Measurements from ENCODE around the gene ZDHHC4. TPM values are rescaled to one million over a fixed set of nuclear protein-coding genes. Genes with fewer than 3 reads are reported as not detected.

Gene ZDHHC4
- total RNA-seq, 2 experiments from 2014 or later, result 29.9 to 35.3 TPM

DNA sequence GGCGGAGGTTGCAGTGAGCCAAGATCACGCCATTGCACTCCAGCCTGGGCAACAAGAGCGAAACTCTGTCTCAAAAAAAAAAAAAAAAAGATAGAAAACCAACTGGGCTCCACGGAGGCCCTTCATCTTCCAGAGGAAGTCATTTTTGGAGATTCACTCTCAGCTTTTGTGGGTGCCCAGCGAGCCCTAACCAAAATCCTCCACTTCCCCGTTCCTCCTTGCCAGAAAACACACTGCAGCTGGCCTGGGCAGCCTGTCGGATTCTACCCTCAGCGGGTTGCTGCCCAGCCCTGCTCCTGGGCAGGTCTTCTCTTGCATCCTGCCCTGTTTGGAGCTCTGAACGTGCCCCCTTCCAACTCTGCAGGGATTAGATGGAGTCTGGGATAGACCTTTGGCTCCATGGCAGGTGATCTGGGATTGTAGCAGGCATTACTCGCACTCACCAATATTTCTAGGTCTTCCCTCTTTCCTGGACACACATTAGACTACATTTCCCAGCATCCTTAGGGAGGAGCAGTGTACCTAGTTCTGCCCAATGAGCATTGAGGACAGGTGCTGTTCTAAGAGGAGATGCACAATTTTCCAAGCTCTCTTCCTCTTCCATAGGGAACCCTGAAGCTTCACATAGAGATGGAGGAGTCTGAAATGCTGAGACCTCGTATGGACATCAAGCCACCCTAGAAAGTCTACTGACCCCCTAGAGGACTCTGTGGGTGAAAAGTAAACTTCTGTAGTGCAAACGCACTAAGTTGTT is 30.6 kb upstream of the ZDHHC4 start:
- no peaks in the 10 kb centered on the region for H3K9me3 Mint-ChIP-seq
- no peaks in the 10 kb centered on the region for H3K36me3 Mint-ChIP-seq (ENCODE audit: low read depth)
- H3K27ac Mint-ChIP-seq, result no peak overlapping the region
- H3K4me1 Mint-ChIP-seq, result peaks cover 8% of the 10 kb centered on the region
- H3K4me3 Mint-ChIP-seq, result no peak overlapping the region
- CTCF ChIA-PET, result no interaction called here
- DNase-seq, result no peak
- H3K27me3 Mint-ChIP-seq, result no peaks in the 10 kb centered on the region
- POLR2A ChIA-PET, result no interaction called here

DNA sequence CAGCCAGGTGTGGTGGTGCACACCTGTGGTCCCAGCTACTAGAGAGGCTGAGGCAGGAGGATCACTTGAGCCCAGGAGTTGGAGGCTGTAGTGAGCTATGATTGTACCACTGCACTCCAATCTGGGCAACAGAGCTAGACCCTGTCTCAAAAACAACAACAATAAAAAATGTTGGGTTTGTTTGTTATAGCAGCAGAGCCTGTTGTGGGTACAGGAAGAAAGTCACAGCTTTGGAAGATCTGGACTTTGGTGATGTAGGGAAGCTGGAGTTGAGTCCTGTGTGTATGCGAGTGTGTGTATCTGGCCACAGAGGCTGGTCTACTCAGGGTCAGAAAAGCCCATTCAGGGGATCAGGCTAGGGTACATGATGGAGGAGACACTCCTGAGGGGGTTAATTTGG is 29.9 kb upstream of the ZDHHC4 start:
- H3K27ac Mint-ChIP-seq, result no peak overlapping the region
- H3K36me3 Mint-ChIP-seq (ENCODE audit: low read depth), result no peaks in the 10 kb centered on the region
- H3K4me1 Mint-ChIP-seq, result peaks cover 8% of the 10 kb centered on the region
- no peaks in the 10 kb centered on the region for H3K27me3 Mint-ChIP-seq
- CTCF ChIA-PET, result no interaction called here
- H3K4me3 Mint-ChIP-seq, result no peak overlapping the region
- POLR2A ChIA-PET, result no interaction called here
- H3K9me3 Mint-ChIP-seq, result no peaks in the 10 kb centered on the region
- no peak for DNase-seq

DNA sequence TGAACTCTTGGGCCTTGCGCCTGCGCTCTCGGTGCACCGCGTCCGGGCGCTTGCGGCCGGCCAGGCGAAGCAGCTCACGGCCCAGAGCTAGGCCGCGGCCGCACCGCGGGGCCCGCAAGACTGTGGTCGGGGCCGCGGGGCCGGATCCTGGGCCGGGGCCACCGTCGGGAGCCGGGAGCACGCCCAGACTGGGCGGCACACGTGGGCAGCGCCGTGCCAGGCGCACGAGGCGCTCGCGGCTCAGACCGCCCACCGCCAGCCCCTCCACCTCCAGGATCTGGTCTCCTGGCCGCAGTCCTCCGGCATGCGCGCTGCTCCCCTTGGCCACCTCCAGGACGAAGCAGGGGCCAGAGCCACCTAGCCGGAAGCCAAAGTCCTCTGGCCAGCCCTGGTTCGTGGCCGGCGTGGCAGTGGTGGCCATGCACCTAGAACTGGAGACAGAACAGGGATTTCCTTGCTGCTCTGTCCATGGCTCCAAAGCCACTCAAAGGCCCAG is 26.2 kb upstream of the ZDHHC4 start, which contains the start of gene GRID2IP:
Gene GRID2IP, minus strand, starts transcription at position 446 of the 496 bp plus-strand sequence. Its CDS starts 25 bp downstream, at position 421.
- peaks cover 2% of the 10 kb centered on the region for H3K36me3 Mint-ChIP-seq (ENCODE audit: low read depth)
- ChIA-PET CTCF (interaction anchor here (0.6 kb wide), 1 partner anchor 972 kb away, joined by 3 read pairs; no protein-coding TSS in a partner anchor), POLR2A (no interaction called here)
- H3K27ac Mint-ChIP-seq, result no peak within 1 kb of the TSS
- H3K4me3 Mint-ChIP-seq, result no peak within 1 kb of the TSS
- H3K9me3 Mint-ChIP-seq, result no peaks in the 10 kb centered on the region
- H3K27me3 Mint-ChIP-seq, result no peaks in the 10 kb centered on the region
- peaks cover 12% of the 10 kb centered on the region for H3K4me1 Mint-ChIP-seq
- no peak for DNase-seq

DNA sequence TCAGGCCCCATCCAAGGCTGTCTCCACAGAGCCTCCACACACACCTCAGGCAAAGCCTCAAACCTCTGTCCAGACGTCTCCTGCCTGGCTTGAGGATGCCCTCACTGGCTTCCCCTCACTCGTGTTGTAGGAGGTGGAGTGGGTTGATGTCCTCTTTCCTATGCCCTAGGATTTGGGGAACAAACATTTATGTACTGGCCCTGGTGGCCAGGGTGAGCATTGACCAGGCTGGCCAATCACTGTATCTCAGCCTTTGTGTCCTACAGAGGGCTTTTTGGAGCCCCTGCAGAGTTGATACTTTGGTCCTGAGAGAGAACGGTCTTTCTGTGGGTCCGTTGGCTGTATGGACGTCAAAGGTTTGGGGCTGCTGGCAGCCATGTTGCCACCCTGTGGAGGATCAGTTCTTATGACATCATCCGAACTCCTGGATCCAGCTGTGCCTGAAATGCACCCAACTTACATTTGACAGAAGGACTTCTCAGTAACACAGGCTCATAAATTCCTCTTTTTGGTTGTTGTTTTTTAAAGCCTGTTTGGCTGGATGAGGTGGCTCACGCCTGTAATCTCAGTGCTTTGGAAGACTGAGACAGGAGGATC is 23.7 kb upstream of the ZDHHC4 start:
- CTCF ChIA-PET, result interaction anchor here (1.3 kb wide), 1 partner anchor 24 kb away, joined by 3 read pairs; no protein-coding TSS in a partner anchor
- H3K36me3 Mint-ChIP-seq (ENCODE audit: low read depth), result peaks cover 2% of the 10 kb centered on the region

DNA sequence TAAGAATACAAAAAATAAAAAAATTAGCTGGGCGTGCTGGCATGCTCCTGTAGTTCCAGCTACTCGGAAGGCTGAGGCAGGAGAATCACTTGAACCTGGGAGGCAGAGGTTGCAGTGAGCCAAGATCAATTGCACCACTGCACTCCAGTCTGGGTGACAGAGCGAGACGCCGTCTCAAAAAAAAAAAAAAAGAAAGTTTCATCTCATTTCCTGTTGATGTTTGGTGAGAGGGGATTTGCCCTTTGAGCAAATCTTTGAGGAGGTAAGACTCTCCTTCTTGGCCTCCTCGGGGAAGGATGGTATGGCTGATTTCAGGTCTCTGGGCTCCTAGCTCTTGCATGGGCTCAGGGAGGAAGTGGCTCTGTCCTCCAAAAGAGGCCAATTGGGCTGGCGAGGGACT is 22.4 kb upstream of the ZDHHC4 start:
- CTCF ChIA-PET, result interaction anchor here (0.7 to 1.3 kb wide), 4 partner anchors 10 to 39 kb away, joined by 3 to 4 read pairs (median 4); no protein-coding TSS in a partner anchor
- DNase-seq, result no peak
- peak overlapping the region; percentile 96 for H3K27ac Mint-ChIP-seq
- H3K4me3 Mint-ChIP-seq, result peak overlapping the region; percentile 53
- H3K9me3 Mint-ChIP-seq, result no peaks in the 10 kb centered on the region
- H3K27me3 Mint-ChIP-seq, result no peaks in the 10 kb centered on the region
- H3K36me3 Mint-ChIP-seq (ENCODE audit: low read depth), result peaks cover 2% of the 10 kb centered on the region
- H3K4me1 Mint-ChIP-seq, result peaks cover 13% of the 10 kb centered on the region
- POLR2A ChIA-PET, result interaction anchor here (0.9 kb wide), 1 partner anchor 10 kb away, joined by 3 read pairs; no protein-coding TSS in a partner anchor

More for the DNA sequence above, 23.7 kb upstream of the ZDHHC4 start:
- POLR2A ChIA-PET, result interaction anchor here (0.6 kb wide), 1 partner anchor 48 kb away, joined by 3 read pairs; no protein-coding TSS in a partner anchor
- Mint-ChIP-seq H3K9me3 (no peaks in the 10 kb centered on the region), H3K27ac (peak overlapping the region; percentile 31), H3K4me3 (no peak overlapping the region), H3K4me1 (peaks cover 13% of the 10 kb centered on the region), H3K27me3 (no peaks in the 10 kb centered on the region)
- DNase-seq, result no peak

DNA sequence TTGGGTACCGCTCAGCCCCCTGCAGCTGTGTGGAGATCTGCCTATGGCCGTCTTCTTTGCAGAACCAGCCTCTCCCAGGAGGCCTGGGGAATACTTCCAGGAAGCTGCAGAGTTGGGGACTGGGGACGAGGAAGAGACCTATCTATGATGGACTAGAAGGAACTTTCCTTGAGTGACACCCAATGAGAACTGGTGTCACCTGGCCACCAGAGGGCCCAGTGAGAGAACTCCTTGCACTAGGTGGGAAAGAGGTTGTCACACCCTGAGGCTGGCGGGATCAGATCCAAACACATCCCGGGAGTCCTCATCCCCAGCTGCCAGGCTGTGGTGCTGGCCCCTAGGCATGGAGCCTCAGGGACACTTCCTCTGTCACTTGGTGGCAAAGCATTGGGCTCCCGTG is 21.1 kb upstream of the ZDHHC4 start:
- Mint-ChIP-seq H3K4me3 (no peak overlapping the region), H3K4me1 (peaks cover 13% of the 10 kb centered on the region), H3K27ac (no peak overlapping the region), H3K9me3 (no peaks in the 10 kb centered on the region), H3K36me3 (ENCODE audit: low read depth) (peaks cover 2% of the 10 kb centered on the region), H3K27me3 (no peaks in the 10 kb centered on the region)
- POLR2A ChIA-PET, result no interaction called here
- CTCF ChIA-PET, result no interaction called here
- no peak for DNase-seq

DNA sequence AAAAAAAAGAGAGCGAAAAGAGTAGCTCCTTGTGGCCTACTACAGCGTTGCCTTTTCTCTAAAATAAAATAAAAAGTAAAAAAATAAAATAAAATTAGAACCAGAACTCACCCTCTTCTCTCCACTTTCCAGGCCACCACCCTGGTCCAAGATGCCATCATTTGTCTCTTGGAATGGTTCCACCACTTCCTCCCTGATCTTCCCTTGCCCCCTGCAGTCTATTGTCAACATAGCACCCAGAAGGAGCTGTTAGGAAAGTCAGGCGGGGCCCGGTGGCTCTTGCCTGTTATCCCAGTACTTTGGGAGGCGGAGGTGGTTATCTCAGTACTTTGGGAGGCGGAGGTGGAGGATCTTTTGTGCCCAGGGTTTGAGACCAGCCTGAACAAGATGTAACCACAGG is 18.4 kb upstream of the ZDHHC4 start:
- H3K4me3 Mint-ChIP-seq, result no peak overlapping the region
- CTCF ChIA-PET, result interaction anchor here (0.8 to 1.9 kb wide), 11 partner anchors 11 to 43 kb away, joined by 3 to 8 read pairs (median 5); partner anchors contain the start of gene INTS15

DNA sequence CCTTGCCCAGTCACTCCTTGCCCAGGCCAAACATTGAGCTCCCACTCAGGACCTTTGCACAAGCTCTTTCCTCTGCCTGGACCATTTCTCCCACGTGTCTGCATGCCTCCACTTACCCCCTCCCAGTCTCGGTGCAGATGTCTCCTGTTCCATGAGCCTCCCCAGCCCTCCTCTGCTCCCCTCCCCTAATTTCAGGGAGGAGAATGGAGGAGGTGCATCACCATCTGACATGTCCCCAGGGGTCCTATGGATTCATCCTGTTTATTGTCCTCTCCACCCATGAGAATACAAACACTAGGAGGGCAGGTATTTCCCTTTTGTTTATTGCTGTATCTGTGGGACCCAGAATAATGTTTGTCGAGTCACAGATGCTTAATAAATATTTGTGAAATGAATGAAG is 17.4 kb upstream of the ZDHHC4 start:
- POLR2A ChIA-PET, result interaction anchor here (1.0 kb wide), 1 partner anchor 15 kb away, joined by 3 read pairs; no protein-coding TSS in a partner anchor
- CTCF ChIA-PET, result interaction anchor here (0.8 to 1.9 kb wide), 7 partner anchors 10 to 43 kb away, joined by 4 to 7 read pairs (median 4); partner anchors contain the start of gene INTS15
- peaks cover 8% of the 10 kb centered on the region for H3K4me1 Mint-ChIP-seq
- H3K9me3 Mint-ChIP-seq, result no peaks in the 10 kb centered on the region
- no peak overlapping the region for H3K4me3 Mint-ChIP-seq
- H3K27me3 Mint-ChIP-seq, result no peaks in the 10 kb centered on the region
- H3K27ac Mint-ChIP-seq, result no peak overlapping the region
- DNase-seq, result no peak
- H3K36me3 Mint-ChIP-seq (ENCODE audit: low read depth), result peaks cover 2% of the 10 kb centered on the region

More for the DNA sequence above, 18.4 kb upstream of the ZDHHC4 start:
- no peaks in the 10 kb centered on the region for H3K9me3 Mint-ChIP-seq
- H3K36me3 Mint-ChIP-seq (ENCODE audit: low read depth), result peaks cover 2% of the 10 kb centered on the region
- H3K4me1 Mint-ChIP-seq, result peaks cover 10% of the 10 kb centered on the region
- POLR2A ChIA-PET, result interaction anchor here (1.0 kb wide), 1 partner anchor 16 kb away, joined by 3 read pairs; no protein-coding TSS in a partner anchor
- H3K27me3 Mint-ChIP-seq, result no peaks in the 10 kb centered on the region
- peak; percentile 30 for DNase-seq
- H3K27ac Mint-ChIP-seq, result no peak overlapping the region

DNA sequence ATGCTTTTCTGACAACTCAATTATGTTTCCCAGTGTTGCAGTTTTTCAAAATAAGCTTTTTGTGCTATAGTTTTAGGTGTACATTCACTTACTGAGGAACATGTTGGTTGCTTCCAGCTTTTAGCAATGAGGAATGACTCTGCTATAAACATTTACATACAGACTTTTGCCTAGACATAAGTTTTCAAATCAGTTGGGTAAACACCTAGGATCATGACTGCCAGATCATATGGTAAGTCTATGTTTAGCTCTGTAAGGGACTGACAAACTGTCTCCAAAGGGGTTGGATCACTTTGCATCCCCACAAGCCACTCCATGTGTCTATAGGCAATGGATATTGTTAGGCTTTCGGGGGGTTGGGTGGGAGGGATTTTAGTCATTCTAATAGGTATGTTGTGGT is 15.1 kb upstream of the ZDHHC4 start:
- DNase-seq, result no peak
- no peak overlapping the region for H3K27ac Mint-ChIP-seq
- H3K9me3 Mint-ChIP-seq, result no peaks in the 10 kb centered on the region
- H3K4me3 Mint-ChIP-seq, result no peak overlapping the region
- ChIA-PET POLR2A (no interaction called here), CTCF (interaction anchor here (0.6 to 1.0 kb wide), 3 partner anchors 14 to 367 kb away, joined by 3 to 4 read pairs (median 3); no protein-coding TSS in a partner anchor)
- no peaks in the 10 kb centered on the region for H3K36me3 Mint-ChIP-seq (ENCODE audit: low read depth)
- H3K4me1 Mint-ChIP-seq, result peaks cover 5% of the 10 kb centered on the region
- H3K27me3 Mint-ChIP-seq, result no peaks in the 10 kb centered on the region

DNA sequence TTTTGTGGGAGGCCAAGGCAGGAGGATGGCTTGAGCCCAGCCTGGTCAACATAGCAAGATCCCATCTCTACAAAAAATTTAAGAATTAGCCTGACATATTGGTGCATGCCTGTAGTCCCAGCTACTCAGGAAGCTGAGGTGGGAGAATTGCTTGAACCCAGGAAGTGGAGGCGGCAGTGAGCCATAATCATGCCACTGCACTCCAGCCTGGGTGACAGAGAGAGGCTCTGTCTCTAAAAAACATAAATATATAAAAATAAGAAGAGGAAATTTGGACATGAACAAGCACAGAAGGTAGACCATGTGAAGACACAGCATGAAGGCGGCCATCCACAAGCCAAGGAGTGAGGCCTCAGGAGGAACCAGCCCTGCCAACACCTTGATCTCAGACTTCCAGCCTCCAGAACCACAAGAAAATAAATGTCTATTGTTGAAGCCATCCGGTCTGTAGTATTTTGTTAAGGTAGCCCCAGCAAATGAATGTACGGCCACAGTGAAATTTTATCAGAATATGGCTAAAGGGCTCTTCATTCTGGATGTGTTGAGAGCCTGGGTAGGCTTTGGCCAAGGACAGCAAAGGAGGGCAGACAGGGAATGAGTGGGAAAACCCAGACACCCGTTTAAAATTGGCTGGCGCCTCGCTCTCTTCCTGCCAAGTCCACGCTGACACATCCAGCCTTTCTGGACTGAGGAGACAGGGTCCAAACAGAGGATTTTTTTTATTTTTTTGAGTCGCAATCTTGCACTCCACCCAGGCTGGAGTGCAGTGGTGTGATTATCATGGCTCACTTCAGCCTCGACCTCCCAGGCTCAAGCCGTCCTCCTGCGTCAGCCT is 13.1 kb upstream of the ZDHHC4 start:
- peaks cover 5% of the 10 kb centered on the region for H3K4me1 Mint-ChIP-seq
- peaks cover 1% of the 10 kb centered on the region for H3K27me3 Mint-ChIP-seq
- no peaks in the 10 kb centered on the region for H3K9me3 Mint-ChIP-seq
- CTCF ChIA-PET, result interaction anchor here (0.5 kb wide), 1 partner anchor 260 kb away, joined by 6 read pairs; no protein-coding TSS in a partner anchor
- no peak overlapping the region for H3K27ac Mint-ChIP-seq
- no peak overlapping the region for H3K4me3 Mint-ChIP-seq
- POLR2A ChIA-PET, result no interaction called here
- H3K36me3 Mint-ChIP-seq (ENCODE audit: low read depth), result no peaks in the 10 kb centered on the region
- no peak for DNase-seq

DNA sequence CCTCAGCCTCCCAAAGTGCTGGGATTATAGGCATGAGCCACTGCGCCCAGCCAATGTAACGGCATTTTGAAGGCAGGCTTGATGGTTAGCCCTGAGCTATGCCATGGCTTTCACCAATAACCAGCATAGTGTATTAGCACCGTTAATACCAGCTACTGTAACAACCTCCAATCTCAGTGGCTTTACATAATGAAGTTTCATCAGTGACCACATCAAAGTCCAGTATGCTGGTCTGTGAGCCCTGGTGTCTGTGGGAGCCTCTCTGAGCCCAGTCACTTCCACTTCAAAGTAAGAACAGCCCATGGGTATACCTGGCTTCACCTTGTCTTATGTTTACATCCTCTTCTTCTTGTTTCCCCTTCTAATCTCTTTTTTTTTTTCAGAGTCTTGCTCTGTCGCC is 11.6 kb upstream of the ZDHHC4 start:
- no peak overlapping the region for H3K27ac Mint-ChIP-seq
- DNase-seq, result no peak
- CTCF ChIA-PET, result interaction anchor here (1.1 kb wide), 1 partner anchor 10 kb away, joined by 3 read pairs; no protein-coding TSS in a partner anchor
- no peaks in the 10 kb centered on the region for H3K9me3 Mint-ChIP-seq
- no peak overlapping the region for H3K4me3 Mint-ChIP-seq
- H3K4me1 Mint-ChIP-seq, result peaks cover 5% of the 10 kb centered on the region
- H3K27me3 Mint-ChIP-seq, result peaks cover 3% of the 10 kb centered on the region
- H3K36me3 Mint-ChIP-seq (ENCODE audit: low read depth), result no peaks in the 10 kb centered on the region
- POLR2A ChIA-PET, result no interaction called here

DNA sequence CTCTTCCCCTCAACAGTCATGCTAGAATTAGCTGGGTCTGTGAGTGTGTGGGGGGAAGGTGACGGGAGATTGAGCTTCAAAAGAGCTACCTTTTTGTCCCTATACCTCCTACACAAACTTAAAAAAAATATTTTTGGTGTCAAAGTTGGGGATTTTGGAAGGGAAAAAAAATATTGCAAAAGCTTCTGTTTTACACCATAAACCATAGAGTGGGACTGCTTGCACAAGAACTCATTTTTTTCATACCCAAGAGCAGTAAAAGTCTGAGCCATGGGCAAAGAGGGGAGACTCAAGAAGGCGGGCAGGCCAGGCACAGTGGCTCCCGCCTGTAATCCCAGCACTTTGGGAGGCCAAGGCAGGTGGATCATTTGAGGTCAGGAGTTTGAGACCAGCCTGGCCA is 9.4 kb upstream of the ZDHHC4 start:
- Mint-ChIP-seq H3K4me1 (peaks cover 5% of the 10 kb centered on the region), H3K36me3 (ENCODE audit: low read depth) (no peaks in the 10 kb centered on the region), H3K27ac (no peak overlapping the region), H3K4me3 (no peak overlapping the region), H3K9me3 (no peaks in the 10 kb centered on the region), H3K27me3 (peaks cover 3% of the 10 kb centered on the region)
- ChIA-PET POLR2A (no interaction called here), CTCF (interaction anchor here (0.7 to 1.6 kb wide), 6 partner anchors 9 to 1586 kb away, joined by 3 to 4 read pairs (median 3); no protein-coding TSS in a partner anchor)
- no peak for DNase-seq
